ENCODE results near the gene WWOX.

GRCh38 chr16:78310990-78311561, 211.6 kb downstream of the WWOX start:
- TF ChIP-seq, protein P1, sequence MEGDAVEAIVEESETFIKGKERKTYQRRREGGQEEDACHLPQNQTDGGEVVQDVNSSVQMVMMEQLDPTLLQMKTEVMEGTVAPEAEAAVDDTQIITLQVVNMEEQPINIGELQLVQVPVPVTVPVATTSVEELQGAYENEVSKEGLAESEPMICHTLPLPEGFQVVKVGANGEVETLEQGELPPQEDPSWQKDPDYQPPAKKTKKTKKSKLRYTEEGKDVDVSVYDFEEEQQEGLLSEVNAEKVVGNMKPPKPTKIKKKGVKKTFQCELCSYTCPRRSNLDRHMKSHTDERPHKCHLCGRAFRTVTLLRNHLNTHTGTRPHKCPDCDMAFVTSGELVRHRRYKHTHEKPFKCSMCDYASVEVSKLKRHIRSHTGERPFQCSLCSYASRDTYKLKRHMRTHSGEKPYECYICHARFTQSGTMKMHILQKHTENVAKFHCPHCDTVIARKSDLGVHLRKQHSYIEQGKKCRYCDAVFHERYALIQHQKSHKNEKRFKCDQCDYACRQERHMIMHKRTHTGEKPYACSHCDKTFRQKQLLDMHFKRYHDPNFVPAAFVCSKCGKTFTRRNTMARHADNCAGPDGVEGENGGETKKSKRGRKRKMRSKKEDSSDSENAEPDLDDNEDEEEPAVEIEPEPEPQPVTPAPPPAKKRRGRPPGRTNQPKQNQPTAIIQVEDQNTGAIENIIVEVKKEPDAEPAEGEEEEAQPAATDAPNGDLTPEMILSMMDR (IDR thresholded peaks at IDR 0.05; ENCODE audit: borderline replicate concordance, extremely low read depth, low read length, poor library complexity, severe bottlenecking) = no peak
- TF ChIP-seq EZH2 (IDR thresholded peaks at IDR 0.05; ENCODE audit: borderline replicate concordance, low read depth, low read length, severe bottlenecking) = no peak
